B cell (primary cell): ENCODE data around the gene ALG9. TPM values are rescaled to one million over a fixed set of nuclear protein-coding genes. Genes with fewer than 3 reads are reported as not detected.

Source experiments
- ATAC-seq: fragments of 200-7000 bp; cut with Tn5 transposase; one replicate; pipeline ENCODE4 v1.10.0; 2021; ENCODE audit warnings: low read depth, mild to moderate bottlenecking, moderate number of reproducible peaks, moderate library complexity
- CTCF ChIA-PET: fragments of 350-600 bp; sonication (Branson Sonifier 250); formaldehyde crosslinking; loops from one replicate; lab custom pipeline; 2021; ENCODE audit warnings: antibody characterized with exemption, inconsistent platforms; lab: Charles Lee
- POLR2A ChIA-PET: fragments of 350-600 bp; sonication (Branson Sonifier 250); formaldehyde crosslinking; loops from one replicate; lab custom pipeline; 2021; ENCODE audit warnings: antibody characterized with exemption; lab: Charles Lee
- DNase-seq: peaks from one replicate; pipeline ENCODE4 v3.0.0; 2013
- H2AFZ ChIP-seq: 2 replicates; pipeline ENCODE4 v1.6.1; 2012; ENCODE audit warnings: mild to moderate bottlenecking, low read depth, low read length; ENCODE audit not compliant: insufficient read depth, poor library complexity, severe bottlenecking
- H3K27ac ChIP-seq, 2 donors: 1 replicate in 1 of 2; 2 replicates in 1 of 2; pipeline ENCODE4 v1.5.1; 2012 to 2013; ENCODE audit warnings: low read length in 2 of 2, mild to moderate bottlenecking in 2 of 2, moderate library complexity in 1 of 2
- H3K27me3 ChIP-seq, 4 experiments: fragments of 200-600 bp in 1 of 4; sonication (generic) in 1 of 4; replicated peaks in 1 of 4; 1 replicate in 2 of 4; 2 replicates in 2 of 4; pipeline versions ENCODE4 v1.6.1 to v1.7.0; 2013 to 2016; ENCODE audit warnings: low read length in 3 of 4, mild to moderate bottlenecking in 2 of 4, mixed read lengths in 1 of 4, moderate library complexity in 1 of 4; ENCODE audit not compliant: insufficient read depth in 4 of 4, control insufficient read depth in 3 of 4; ENCODE audit errors: control extremely low read depth in 1 of 4
- H3K36me3 ChIP-seq, 2 experiments: replicated peaks in 1 of 2; 1 replicate in 1 of 2; 2 replicates in 1 of 2; pipeline versions ENCODE4 v1.6.1 to v1.7.1; 2013; ENCODE audit warnings: low read length in 1 of 2; ENCODE audit not compliant: insufficient read depth in 2 of 2, control insufficient read depth in 1 of 2; ENCODE audit errors: control extremely low read depth in 1 of 2, extremely low read depth in 1 of 2
- H3K4me1 ChIP-seq, 2 donors: fragments of 200-600 bp in 1 of 2; sonication (generic) in 1 of 2; 1 replicate in 1 of 2; 2 replicates in 1 of 2; pipeline versions ENCODE4 v1.5.1 to v1.6.1; 2013 to 2017; ENCODE audit warnings: low read length in 2 of 2; ENCODE audit not compliant: control insufficient read depth in 2 of 2, insufficient read depth in 2 of 2
- H3K4me2 ChIP-seq: replicated peaks from 2 replicates; pipeline ENCODE3; 2012; ENCODE audit warnings: mild to moderate bottlenecking, low read depth, low read length; ENCODE audit not compliant: poor library complexity, severe bottlenecking
- H3K4me3 ChIP-seq, 5 experiments: fragments of 200-600 bp in 1 of 5; sonication (generic) in 1 of 5; 1 replicate in 3 of 5; 2 replicates in 2 of 5; pipeline versions ENCODE4 v1.5.1 to v1.7.0; 2011 to 2016; ENCODE audit warnings: low read length in 4 of 5, mild to moderate bottlenecking in 4 of 5, low read depth in 2 of 5, control low read depth in 1 of 5, moderate library complexity in 1 of 5; ENCODE audit not compliant: insufficient read depth in 1 of 5; ENCODE audit errors: control extremely low read depth in 1 of 5, extremely low read depth in 1 of 5
- H3K79me2 ChIP-seq: fragments of 200-600 bp; sonication (generic); one replicate; pipeline ENCODE4 v1.6.0; 2016; ENCODE audit warnings: low read length; ENCODE audit not compliant: control insufficient read depth, insufficient read depth
- H3K9ac ChIP-seq: fragments of 200-600 bp; sonication (generic); 2 replicates; pipeline ENCODE4 v1.6.1; 2017; ENCODE audit warnings: mild to moderate bottlenecking, low read length, moderate library complexity
- H3K9me3 ChIP-seq, 3 donors: one replicate each; pipeline versions ENCODE4 v1.6.1 to v1.7.1; 2013; ENCODE audit warnings: low read length in 2 of 3; ENCODE audit not compliant: control insufficient read depth in 2 of 3, insufficient read depth in 1 of 3; ENCODE audit errors: control extremely low read depth in 1 of 3
- H4K20me1 ChIP-seq: 2 replicates; pipeline ENCODE4 v1.6.0; 2012; ENCODE audit warnings: mild to moderate bottlenecking, low read length; ENCODE audit not compliant: insufficient read depth, control insufficient read depth, poor library complexity, severe bottlenecking
- H3K27ac Mint-ChIP-seq: one replicate; pipeline ENCODE4 v1.8.0; 2021; ENCODE audit warnings: mixed read lengths
- H3K27me3 Mint-ChIP-seq: one replicate; pipeline ENCODE4 v1.8.0; 2021; ENCODE audit warnings: mixed read lengths
- H3K4me1 Mint-ChIP-seq: one replicate; pipeline ENCODE4 v1.8.0; 2021; ENCODE audit warnings: mixed read lengths
- H3K4me3 Mint-ChIP-seq: one replicate; pipeline ENCODE4 v1.8.0; 2021; ENCODE audit warnings: mixed read lengths
- H3K9me3 Mint-ChIP-seq: one replicate; pipeline ENCODE4 v1.8.0; 2022; ENCODE audit warnings: mixed read lengths; ENCODE audit not compliant: insufficient read depth
- EZH2 ChIP-seq: IDR thresholded peaks from 2 replicates; pipeline ENCODE4 v1.6.1; 2012; ENCODE audit warnings: borderline replicate concordance, low read depth, mild to moderate bottlenecking, moderate library complexity, low read length; ENCODE audit not compliant: insufficient read depth, poor library complexity, severe bottlenecking
- WGBS: methylation state at CpG from one replicate; pipeline ENCODE4 v1.1.5; 2013; ENCODE audit warnings: missing lambda C conversion rate; ENCODE audit not compliant: insufficient coverage; 5-methylcytosine and 5-hydroxymethylcytosine counted together
- intact Hi-C: fragments of 100-400 bp; cut with micrococcal nuclease; formaldehyde crosslinking; loops from one replicate; pipeline ENCODE4 v1.10.0; 2022
- polyA plus RNA-seq: library from polyadenylated mRNA; depleted of rRNA; stranded (reverse); fragments of >200 nt; gene quantifications from 2 replicates; pipeline ENCODE4 v1.2.3, GENCODE V29; 2012
- total RNA-seq, 2 donors: library from RNA; stranded (reverse); fragments of 120-200 nt in 1 of 2; gene quantifications; 1 replicate in 1 of 2; 2 replicates in 1 of 2; pipeline versions ENCODE4 v1.2.3 to v1.2.4, GENCODE V29; 2013 to 2022
- TF ChIP-seq, protein P1 (sequence below): fragments of 200-600 bp; IDR thresholded peaks from one replicate; pipeline ENCODE4 v1.8.0; 2022; ENCODE audit warnings: antibody characterized with exemption, mild to moderate bottlenecking

ALG9 gene
- total and polyA plus RNA-seq, 2 donors (not counting 1 experiment from before 2014, with no cell fraction given), result 21.2 to 29.9 TPM

- H3K4me2 ChIP-seq, result no peak overlapping the region
- no peak overlapping the region for H3K27ac ChIP-seq
- no peak overlapping the region for H3K9ac ChIP-seq
- H3K27me3 Mint-ChIP-seq, result no peaks in the 10 kb centered on the region
- CTCF ChIA-PET, result interaction anchor here (1.1 kb wide), 1 partner anchor 31 kb away, joined by 3 read pairs; no protein-coding TSS in a partner anchor
- H3K27me3 ChIP-seq, result no peaks in the 10 kb centered on the region
- H3K4me3 ChIP-seq, result no peak overlapping the region
- H3K9me3 Mint-ChIP-seq, result no peaks in the 10 kb centered on the region
- DNase-seq (no peak), ATAC-seq (no peak)
- POLR2A ChIA-PET, result no interaction called here
- no peaks in the 10 kb centered on the region for H3K4me1 ChIP-seq
- intact Hi-C loops, result no loop called here
- no peaks in the 10 kb centered on the region for H3K79me2 ChIP-seq
- TF ChIP-seq, protein P1, sequence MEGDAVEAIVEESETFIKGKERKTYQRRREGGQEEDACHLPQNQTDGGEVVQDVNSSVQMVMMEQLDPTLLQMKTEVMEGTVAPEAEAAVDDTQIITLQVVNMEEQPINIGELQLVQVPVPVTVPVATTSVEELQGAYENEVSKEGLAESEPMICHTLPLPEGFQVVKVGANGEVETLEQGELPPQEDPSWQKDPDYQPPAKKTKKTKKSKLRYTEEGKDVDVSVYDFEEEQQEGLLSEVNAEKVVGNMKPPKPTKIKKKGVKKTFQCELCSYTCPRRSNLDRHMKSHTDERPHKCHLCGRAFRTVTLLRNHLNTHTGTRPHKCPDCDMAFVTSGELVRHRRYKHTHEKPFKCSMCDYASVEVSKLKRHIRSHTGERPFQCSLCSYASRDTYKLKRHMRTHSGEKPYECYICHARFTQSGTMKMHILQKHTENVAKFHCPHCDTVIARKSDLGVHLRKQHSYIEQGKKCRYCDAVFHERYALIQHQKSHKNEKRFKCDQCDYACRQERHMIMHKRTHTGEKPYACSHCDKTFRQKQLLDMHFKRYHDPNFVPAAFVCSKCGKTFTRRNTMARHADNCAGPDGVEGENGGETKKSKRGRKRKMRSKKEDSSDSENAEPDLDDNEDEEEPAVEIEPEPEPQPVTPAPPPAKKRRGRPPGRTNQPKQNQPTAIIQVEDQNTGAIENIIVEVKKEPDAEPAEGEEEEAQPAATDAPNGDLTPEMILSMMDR, result no peak
- no peak for TF ChIP-seq EZH2
- no peaks in the 10 kb centered on the region for H4K20me1 ChIP-seq
- H3K4me1 Mint-ChIP-seq, result no peaks in the 10 kb centered on the region
- peaks cover 1 to 30% of the 10 kb centered on the region in 2 experiments for H3K36me3 ChIP-seq
- WGBS, result 100% methylated on average over 2 of the region's 2 CpGs
- H3K9me3 ChIP-seq, result no peaks in the 10 kb centered on the region
- no peak overlapping the region for H3K27ac Mint-ChIP-seq
- no peak overlapping the region for H3K4me3 Mint-ChIP-seq
- no peak overlapping the region for H2AFZ ChIP-seq
These were observed 63.3 kb downstream of the ALG9 start for GRCh38 chr11:111808063-111808588.

DNA sequence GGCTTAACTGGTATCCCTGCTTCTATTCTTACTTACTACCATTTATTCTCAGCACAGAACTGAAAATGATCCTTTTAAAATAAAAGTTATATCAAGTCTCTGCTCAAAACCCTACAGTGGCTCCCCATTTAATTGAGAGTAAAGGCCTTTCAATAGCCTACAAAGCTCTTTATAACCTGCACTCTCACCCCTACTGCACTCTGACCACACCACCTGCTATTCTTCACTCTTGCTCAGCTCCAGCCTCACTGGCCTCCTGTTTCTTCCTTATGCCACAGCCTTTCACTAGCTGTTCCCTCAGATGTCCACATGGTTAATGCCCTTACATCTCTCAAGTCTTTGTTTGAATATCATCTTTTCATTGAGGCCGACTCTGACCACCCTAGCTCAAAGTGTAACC is 64.3 kb downstream of the ALG9 start:
- no peak for TF ChIP-seq EZH2
- TF ChIP-seq, protein P1, result no peak
- H3K9me3 Mint-ChIP-seq, result no peaks in the 10 kb centered on the region

More for the DNA sequence above, 64.3 kb downstream of the ALG9 start:
- no peaks in the 10 kb centered on the region for H3K27me3 ChIP-seq
- no peak overlapping the region for H2AFZ ChIP-seq
- POLR2A ChIA-PET, result no interaction called here
- no peaks in the 10 kb centered on the region for H4K20me1 ChIP-seq
- Mint-ChIP-seq H3K4me1 (no peaks in the 10 kb centered on the region), H3K27ac (no peak overlapping the region), H3K27me3 (no peaks in the 10 kb centered on the region), H3K4me3 (no peak overlapping the region)
- WGBS, result 100% methylated on average over 1 of the region's 1 CpG
- no peak overlapping the region for H3K4me2 ChIP-seq
- intact Hi-C loops, result no loop called here
- peaks cover 1 to 35% of the 10 kb centered on the region in 2 experiments for H3K36me3 ChIP-seq
- H3K9me3 ChIP-seq, result no peaks in the 10 kb centered on the region
- H3K9ac ChIP-seq, result no peak overlapping the region
- no peaks in the 10 kb centered on the region for H3K79me2 ChIP-seq
- no peak overlapping the region for H3K4me3 ChIP-seq
- no peak for ATAC-seq
- H3K27ac ChIP-seq, result no peak overlapping the region
- CTCF ChIA-PET, result interaction anchor here (1.1 kb wide), 1 partner anchor 30 kb away, joined by 3 read pairs; no protein-coding TSS in a partner anchor
- H3K4me1 ChIP-seq, result no peaks in the 10 kb centered on the region
- no peak for DNase-seq
